T-helper 17 cell (primary cell): ENCODE results near the gene SLC9A8. TPM values are rescaled to one million over a fixed set of nuclear protein-coding genes. Genes with fewer than 3 reads are reported as not detected.
"Not testable (repeated sequence)": the region's sequence is repeated elsewhere in the genome, so short reads cannot be mapped to it uniquely, and the experiment has no call there.

Experiments
- ATAC-seq: fragments of 150-1000 bp; cut with Tn5 transposase; 2 replicates; pipeline ENCODE4 v1.10.0; 2021; ENCODE audit warnings: mild to moderate bottlenecking, moderate library complexity
- DNase-seq, 3 donors: peaks; one replicate each; pipeline versions ENCODE4 v3.0.0 to v3.0.0-alpha.2; 2020 to 2021
- H3K9me3 ChIP-seq: one replicate; pipeline ENCODE4 v1.7.0; 2013; ENCODE audit warnings: low read length, mild to moderate bottlenecking; ENCODE audit not compliant: control insufficient read depth, poor library complexity, severe bottlenecking
- H3K27ac Mint-ChIP-seq: one replicate; pipeline ENCODE4 v1.8.0; 2022; ENCODE audit warnings: mild to moderate bottlenecking, moderate library complexity, mixed read lengths
- H3K27me3 Mint-ChIP-seq: one replicate; pipeline ENCODE4 v1.8.0; 2022; ENCODE audit warnings: mixed read lengths
- H3K36me3 Mint-ChIP-seq: one replicate; pipeline ENCODE4 v1.8.0; 2022; ENCODE audit warnings: low read depth, mixed read lengths
- H3K4me1 Mint-ChIP-seq: one replicate; pipeline ENCODE4 v1.8.0; 2022; ENCODE audit warnings: mild to moderate bottlenecking, mixed read lengths
- H3K4me3 Mint-ChIP-seq: one replicate; pipeline ENCODE4 v1.8.0; 2022; ENCODE audit warnings: mild to moderate bottlenecking, moderate library complexity, mixed read lengths
- total RNA-seq, 4 donors: library from RNA in 2 of 4; stranded (reverse) in 2 of 4; gene quantifications; one replicate each; pipeline ENCODE4 v1.2.3 and lab custom pipeline; 2022 to 2026

The SLC9A8 gene
- total RNA-seq (10 to 100 TPM; 42.4 to 44.8 TPM), total RNA-seq (lab: John Stamatoyannopoulos, UW) (43.5 to 51.5 reads per million in 2 donors)

DNA sequence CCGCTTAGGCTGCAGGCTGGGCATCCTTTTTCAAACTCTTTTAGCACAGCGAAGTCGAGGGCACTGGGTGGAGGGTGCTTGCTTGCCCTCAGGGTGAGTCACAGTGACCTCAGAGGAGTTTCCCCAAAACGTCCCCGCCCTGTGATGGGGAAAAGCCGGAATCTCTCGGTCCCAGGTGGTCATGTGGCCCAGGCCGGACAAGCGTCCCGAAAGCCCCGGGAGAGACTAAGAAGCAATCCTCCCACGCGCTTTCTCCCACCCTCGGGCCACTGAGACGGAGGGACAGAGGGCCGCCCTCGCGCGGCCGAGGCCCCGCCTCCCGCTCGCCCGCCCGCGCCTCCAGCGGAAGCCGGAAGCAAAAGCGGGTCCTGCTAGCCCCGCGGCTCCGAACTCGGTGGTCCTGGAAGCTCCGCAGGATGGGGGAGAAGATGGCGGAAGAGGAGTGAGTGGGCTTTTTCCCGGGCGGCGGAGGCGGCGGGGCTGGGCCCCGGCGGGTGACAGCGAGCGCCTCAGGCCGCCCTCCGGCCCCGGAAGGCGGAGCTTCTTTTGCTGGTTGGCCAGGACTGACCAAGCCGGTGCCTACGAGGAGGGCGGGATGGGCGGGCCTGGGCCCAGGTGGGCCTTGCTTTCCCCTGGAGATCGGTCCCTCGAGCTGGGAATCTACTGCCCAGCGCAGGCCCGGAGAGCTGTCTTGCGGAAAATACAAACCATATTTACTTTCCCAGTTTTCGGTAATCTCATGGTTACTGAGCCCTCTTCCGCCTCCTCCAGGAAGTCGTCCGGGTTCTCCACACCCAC, at the start of gene SLC9A8:
Gene SLC9A8, plus strand, starts transcription at position 322 of the 798 bp plus-strand sequence. Its CDS starts 95 bp downstream, at position 417.
- no peaks in the 10 kb centered on the region for H3K27me3 Mint-ChIP-seq
- H3K27ac Mint-ChIP-seq: peak within 1 kb of the TSS; percentile 96
- no peaks in the 10 kb centered on the region for H3K9me3 ChIP-seq
- H3K36me3 Mint-ChIP-seq: peaks cover 2% of the 10 kb centered on the region
- peak within 1 kb of the TSS; percentile 96 for H3K4me3 Mint-ChIP-seq
- peak; percentile 70 to 79 (median 76) for DNase-seq
- ATAC-seq: peak; percentile 93
- H3K4me1 Mint-ChIP-seq: peaks cover 22% of the 10 kb centered on the region

DNA sequence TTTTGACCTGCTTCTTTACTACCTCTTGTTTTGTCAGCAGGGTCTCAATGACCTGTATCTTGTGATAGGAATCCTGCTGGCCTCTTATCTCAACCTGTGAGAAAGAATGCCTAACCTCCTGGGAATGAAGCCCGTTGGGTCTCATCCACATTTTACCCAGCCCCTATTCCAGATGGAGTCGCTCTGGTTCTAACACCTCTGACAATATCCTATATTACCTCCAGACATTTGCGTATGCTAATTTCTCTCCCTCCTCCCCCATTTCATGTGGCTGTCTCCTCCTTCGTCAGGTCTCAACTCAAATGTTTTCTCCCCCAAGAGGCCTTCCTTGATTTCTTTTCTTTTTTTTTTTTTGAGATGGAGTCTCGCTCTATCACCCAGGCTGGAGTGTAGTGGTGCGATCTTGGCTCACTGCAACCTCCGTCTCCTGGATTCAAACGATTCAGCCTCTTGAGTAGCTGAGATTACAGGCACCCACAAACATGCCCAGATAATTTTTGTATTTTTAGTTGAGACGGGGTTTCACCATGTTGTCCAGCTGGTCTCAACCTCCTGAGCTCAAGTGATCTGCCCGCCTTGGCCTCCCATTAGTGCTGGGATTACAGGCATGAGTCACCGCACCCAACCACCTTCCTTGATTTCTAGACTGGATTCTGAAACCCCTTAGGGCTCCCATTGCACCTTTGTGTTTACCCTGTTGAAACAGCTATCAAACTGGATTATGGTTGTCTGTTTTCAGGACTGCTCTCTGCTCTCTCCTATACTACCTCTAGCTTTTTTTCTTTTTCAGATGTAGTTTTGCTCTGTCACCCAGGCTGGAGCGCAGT, 49.5 kb upstream of the SLC9A8 start:
- peaks cover 10% of the 10 kb centered on the region for H3K4me1 Mint-ChIP-seq
- H3K9me3 ChIP-seq: no peaks in the 10 kb centered on the region
- DNase-seq: no peak
- H3K36me3 Mint-ChIP-seq: no peaks in the 10 kb centered on the region
- H3K27me3 Mint-ChIP-seq: peaks cover 56% of the 10 kb centered on the region
- H3K4me3 Mint-ChIP-seq: no peak overlapping the region
- no peak for ATAC-seq
- no peak overlapping the region for H3K27ac Mint-ChIP-seq

GRCh38 chr20:49765413-49765736, 47.3 kb upstream of the SLC9A8 start:
- Mint-ChIP-seq H3K4me1 (peaks cover 19% of the 10 kb centered on the region), H3K27ac (no peak overlapping the region), H3K4me3 (no peak overlapping the region), H3K27me3 (peaks cover 63% of the 10 kb centered on the region), H3K36me3 (no peaks in the 10 kb centered on the region)
- DNase-seq: no peak
- H3K9me3 ChIP-seq: no peaks in the 10 kb centered on the region
- ATAC-seq: no peak

DNA sequence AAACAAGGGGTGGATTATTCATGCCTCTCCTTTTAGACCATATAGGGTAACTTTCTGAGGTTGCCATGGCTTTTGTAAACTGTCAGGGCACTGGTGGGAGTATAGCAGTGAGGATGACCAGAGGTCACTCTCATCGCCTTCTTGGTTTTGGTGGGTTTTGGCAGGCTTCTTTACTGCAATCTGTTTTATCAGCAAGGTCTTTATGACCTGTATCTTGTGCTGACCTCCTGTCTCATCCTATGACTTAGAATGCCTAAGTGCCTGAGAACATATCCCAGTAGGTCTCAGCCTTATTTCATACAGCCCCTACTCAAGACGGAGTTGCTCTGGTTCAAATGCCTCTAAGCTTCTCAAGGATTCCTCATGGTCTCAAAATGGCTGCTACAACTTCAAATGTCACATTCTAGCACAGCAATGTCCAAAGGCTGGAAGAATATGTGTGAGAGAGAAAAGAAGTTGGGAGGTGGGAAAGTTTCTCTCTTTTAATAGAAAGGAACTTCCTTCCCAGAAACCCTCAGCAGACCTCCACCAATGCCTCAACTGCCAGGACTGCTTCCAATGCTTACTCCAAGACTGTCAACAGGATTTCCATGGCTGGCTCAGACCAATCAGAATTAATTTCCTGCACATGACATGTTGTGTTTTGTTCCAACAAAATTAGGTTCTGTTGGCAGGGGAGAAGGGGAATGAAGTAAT, 46.6 kb upstream of the SLC9A8 start:
- Mint-ChIP-seq H3K4me1 (peaks cover 22% of the 10 kb centered on the region), H3K27ac (no peak overlapping the region), H3K4me3 (peak overlapping the region; percentile 9), H3K27me3 (peaks cover 67% of the 10 kb centered on the region), H3K36me3 (peaks cover 2% of the 10 kb centered on the region)
- ATAC-seq (no peak), DNase-seq (no peak)
- no peaks in the 10 kb centered on the region for H3K9me3 ChIP-seq

- Mint-ChIP-seq H3K36me3 (peaks cover 2% of the 10 kb centered on the region), H3K4me3 (peak overlapping the region; percentile 52), H3K27me3 (peaks cover 60% of the 10 kb centered on the region), H3K27ac (no peak overlapping the region), H3K4me1 (peaks cover 22% of the 10 kb centered on the region)
- ATAC-seq (no peak), DNase-seq (no peak)
- H3K9me3 ChIP-seq: no peaks in the 10 kb centered on the region
Measured at GRCh38 chr20:49766979-49767521, 45.6 kb upstream of the SLC9A8 start.

GRCh38 chr20:49768204-49769047, 44.2 kb upstream of the SLC9A8 start:
- ATAC-seq: peak; percentile 91
- H3K4me3 Mint-ChIP-seq: peak overlapping the region; percentile 75

DNA sequence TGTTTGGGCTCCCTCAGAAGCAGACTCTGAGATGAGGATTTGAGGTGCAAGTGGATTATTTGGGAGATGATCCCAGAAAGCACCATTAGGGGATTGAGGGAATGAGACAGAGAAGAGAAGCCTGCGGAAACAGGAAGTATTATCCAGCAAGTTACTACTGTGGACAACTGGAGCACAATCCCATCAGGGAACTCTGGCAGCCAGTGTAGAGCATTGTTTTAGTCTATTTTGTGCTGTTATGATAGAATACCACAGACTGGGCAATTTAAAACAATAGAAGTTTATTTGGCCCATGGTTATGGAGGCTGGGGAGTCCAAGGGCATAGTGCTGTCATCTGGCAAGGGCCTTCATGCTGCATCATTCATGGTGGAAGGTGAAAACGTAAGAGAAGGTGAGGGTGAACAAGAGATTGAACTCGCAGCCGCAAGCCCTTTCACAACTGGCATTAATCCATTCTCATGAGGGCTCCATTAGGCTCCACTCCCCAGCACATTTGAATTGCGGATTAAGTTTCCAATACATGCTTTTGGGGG, 43.5 kb upstream of the SLC9A8 start:
- Mint-ChIP-seq H3K4me3 (peak overlapping the region; percentile 75), H3K27me3 (peaks cover 55% of the 10 kb centered on the region)
- no peak for DNase-seq

More at GRCh38 chr20:49768204-49769047, 44.2 kb upstream of the SLC9A8 start:
- Mint-ChIP-seq H3K27me3 (peaks cover 55% of the 10 kb centered on the region), H3K36me3 (peaks cover 2% of the 10 kb centered on the region), H3K4me1 (peaks cover 22% of the 10 kb centered on the region), H3K27ac (no peak overlapping the region)
- DNase-seq: no peak
- no peaks in the 10 kb centered on the region for H3K9me3 ChIP-seq

GRCh38 chr20:49770634-49771033, 42.0 kb upstream of the SLC9A8 start:
- ATAC-seq (no peak), DNase-seq (no peak)
- peaks cover 2% of the 10 kb centered on the region for H3K36me3 Mint-ChIP-seq
- H3K27ac Mint-ChIP-seq: no peak overlapping the region
- H3K27me3 Mint-ChIP-seq: peaks cover 50% of the 10 kb centered on the region
- no peaks in the 10 kb centered on the region for H3K9me3 ChIP-seq
- no peak overlapping the region for H3K4me3 Mint-ChIP-seq
- H3K4me1 Mint-ChIP-seq: peaks cover 22% of the 10 kb centered on the region

More for the DNA sequence above, 43.5 kb upstream of the SLC9A8 start:
- Mint-ChIP-seq H3K36me3 (peaks cover 2% of the 10 kb centered on the region), H3K4me1 (peaks cover 22% of the 10 kb centered on the region), H3K27ac (no peak overlapping the region)
- no peak for ATAC-seq
- H3K9me3 ChIP-seq: no peaks in the 10 kb centered on the region

DNA sequence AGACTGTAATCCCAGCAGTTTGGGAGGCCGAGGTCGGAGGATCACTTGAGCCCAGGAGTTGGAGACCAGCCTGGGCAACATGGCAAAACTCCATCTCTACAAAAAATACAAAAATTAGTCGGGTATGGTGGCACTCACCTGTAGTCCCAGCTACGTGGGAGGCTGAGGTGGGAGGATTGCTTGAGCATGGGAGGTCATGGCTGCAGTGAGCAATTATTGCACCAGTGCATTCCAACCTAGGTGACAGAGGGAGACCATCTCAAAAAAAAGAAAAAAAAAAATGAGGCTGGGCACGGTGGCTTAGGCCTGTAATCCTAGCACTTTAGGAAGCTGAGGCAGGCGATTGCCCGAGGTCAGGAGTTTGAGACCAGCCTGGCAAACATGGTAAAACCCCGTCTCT, 38.4 kb upstream of the SLC9A8 start:
- H3K36me3 Mint-ChIP-seq, H3K9me3 ChIP-seq, DNase-seq, H3K4me3 Mint-ChIP-seq, ATAC-seq, H3K27ac Mint-ChIP-seq: not testable (repeated sequence)
- peaks cover 12% of the 10 kb centered on the region for H3K4me1 Mint-ChIP-seq
- H3K27me3 Mint-ChIP-seq: peaks cover 43% of the 10 kb centered on the region

GRCh38 chr20:49775229-49775693, 37.4 kb upstream of the SLC9A8 start:
- Mint-ChIP-seq H3K4me1 (peaks cover 9% of the 10 kb centered on the region), H3K36me3 (peaks cover 2% of the 10 kb centered on the region), H3K4me3 (no peak overlapping the region), H3K27ac (no peak overlapping the region), H3K27me3 (peaks cover 33% of the 10 kb centered on the region)
- no peak for ATAC-seq
- H3K9me3 ChIP-seq: no peaks in the 10 kb centered on the region
- DNase-seq: no peak

DNA sequence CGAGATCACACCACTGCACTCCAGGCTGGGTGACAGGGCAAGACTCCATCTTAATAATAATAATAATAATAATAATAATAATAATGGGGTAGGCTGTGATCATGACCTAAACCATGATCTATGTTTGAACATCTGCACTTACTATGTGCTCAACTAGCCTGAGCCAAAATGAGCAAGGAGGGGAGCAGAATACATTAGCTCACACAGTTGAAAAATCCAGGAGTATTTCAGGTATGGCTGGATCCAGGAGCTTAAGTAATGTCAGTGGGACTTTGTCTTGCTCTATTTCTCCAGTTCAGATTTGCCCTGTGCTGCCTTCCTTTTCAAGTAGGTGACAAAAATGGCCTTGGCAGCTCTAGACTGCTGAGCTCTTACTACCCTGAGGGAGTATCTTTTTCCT, 32.7 kb upstream of the SLC9A8 start:
- no peak for DNase-seq
- H3K9me3 ChIP-seq: no peaks in the 10 kb centered on the region
- no peak for ATAC-seq
- H3K27ac Mint-ChIP-seq: no peak overlapping the region
- no peaks in the 10 kb centered on the region for H3K36me3 Mint-ChIP-seq
- peaks cover 7% of the 10 kb centered on the region for H3K4me1 Mint-ChIP-seq
- peaks cover 25% of the 10 kb centered on the region for H3K27me3 Mint-ChIP-seq
- H3K4me3 Mint-ChIP-seq: no peak overlapping the region

DNA sequence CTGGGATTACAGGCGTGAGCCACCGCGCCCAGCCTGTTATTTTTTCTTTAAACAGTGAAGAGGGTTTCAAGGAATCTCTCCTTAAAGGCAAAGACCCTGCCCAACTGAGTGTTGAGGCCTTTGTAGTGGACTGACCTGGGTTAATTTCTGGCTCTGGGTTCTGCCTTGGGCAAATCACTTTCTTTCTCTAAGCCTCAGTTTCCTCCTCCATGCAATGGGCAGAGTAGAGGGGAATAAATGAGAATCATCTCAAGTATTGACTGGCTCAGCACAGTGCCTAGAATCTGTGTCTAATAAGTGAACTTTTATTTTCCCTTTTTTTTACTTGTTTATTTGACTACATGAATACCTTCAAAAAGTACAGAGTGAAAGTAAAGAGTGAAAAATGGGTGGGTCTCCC, 31.0 kb upstream of the SLC9A8 start:
- no peak for DNase-seq
- Mint-ChIP-seq H3K27ac (no peak overlapping the region), H3K27me3 (peaks cover 17% of the 10 kb centered on the region), H3K4me3 (no peak overlapping the region), H3K36me3 (no peaks in the 10 kb centered on the region), H3K4me1 (peaks cover 2% of the 10 kb centered on the region)
- no peaks in the 10 kb centered on the region for H3K9me3 ChIP-seq
- ATAC-seq: no peak
